Measurements from ENCODE around the gene KDM8. TPM values are rescaled to one million over a fixed set of nuclear protein-coding genes. Genes with fewer than 3 reads are reported as not detected.

The KDM8 gene
- total RNA-seq, 4 donors from 2014 or later, result 1.9 to 12.0 (median 4.0) TPM

- Histone ChIP-seq H3K27ac (no peak overlapping the region), H3K9me3 (no peaks in the 10 kb centered on the region), H3K4me1 (peaks cover 0 to 40% (median 4%) of the 10 kb centered on the region in 3 donors), H3K4me3 (no peak overlapping the region), H3K27me3 (no peaks in the 10 kb centered on the region), H3K36me3 (no peaks in the 10 kb centered on the region)
- WGBS, 2 donors (ENCODE audit: low coverage in 1 of 2), result 83 to 84% methylated on average over 8 of the region's 8 CpGs
- TF ChIP-seq CTCF (IDR thresholded peaks at IDR 0.05) (no peak), POLR2A (IDR thresholded peaks at IDR 0.05) (no peak), EP300 (IDR thresholded peaks at IDR 0.05) (no peak), POLR2AphosphoS5 (IDR thresholded peaks at IDR 0.05) (no peak)
- ATAC-seq, result no peak
These were observed 63.8 kb downstream of the KDM8 start for GRCh38 chr16:27267037-27267677.

GRCh38 chr16:27268376-27269299 lies 65.3 kb downstream of the KDM8 start, which contains the start of gene NSMCE1:
NSMCE1 (minus strand) TSS chr16:27268772; CDS start chr16:27257570, 11,202 bp downstream.
- 0% methylated on average over 6 to 15 of the region's 58 CpGs for WGBS, 2 donors (ENCODE audit: low coverage in 1 of 2)
- peak within 1 kb of the TSS; percentile 78 to 91 (median 88) for H3K27ac ChIP-seq
- TF ChIP-seq CTCF (IDR thresholded peaks at IDR 0.05), result peak in 3 of 4 experiments; percentile 22 to 36 (median 33)
- TF ChIP-seq EP300 (IDR thresholded peaks at IDR 0.05), result no peak
- peak; percentile 42 to 56 for TF ChIP-seq POLR2A (IDR thresholded peaks at IDR 0.05)
- TF ChIP-seq POLR2AphosphoS5 (IDR thresholded peaks at IDR 0.05), result peak; percentile 87

DNA sequence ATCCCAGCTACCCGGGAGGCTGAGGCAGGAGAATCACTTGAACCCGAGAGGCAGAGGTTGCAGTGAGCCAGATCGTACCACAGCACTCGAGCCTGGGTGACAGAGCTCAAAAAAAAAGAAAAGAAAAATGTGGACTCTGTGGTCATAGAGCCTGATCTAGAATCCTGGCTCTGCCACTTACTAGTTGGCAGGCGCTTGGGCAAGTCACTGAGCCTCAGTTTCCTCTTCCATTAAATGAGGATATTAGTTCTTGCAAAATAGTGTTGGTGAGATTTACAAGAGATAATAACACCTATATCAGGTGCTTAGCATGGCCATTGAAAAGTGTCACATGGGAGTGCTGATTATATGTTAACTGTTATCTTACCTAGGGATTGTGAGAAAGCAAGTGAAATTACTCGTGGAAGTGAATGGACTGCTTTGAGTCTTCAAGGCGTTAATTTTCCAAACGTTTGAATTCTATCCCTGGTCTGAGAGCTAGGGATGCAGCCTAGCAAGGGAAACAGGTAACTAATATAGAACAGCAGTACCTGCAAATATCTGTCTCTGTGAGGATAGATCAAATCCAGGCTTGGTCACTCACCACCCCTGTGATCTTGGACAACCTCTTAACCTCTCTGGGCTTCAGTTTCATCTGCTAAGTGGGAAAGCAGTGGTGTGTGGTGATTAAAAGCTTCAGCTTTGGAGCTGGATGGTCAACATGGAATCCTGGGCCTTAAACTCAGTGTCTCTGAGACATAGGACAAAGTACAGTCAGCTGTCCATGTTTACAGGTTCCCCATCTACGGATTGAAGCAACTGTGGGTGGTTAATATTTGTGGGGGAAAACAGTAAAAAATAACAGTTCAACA lies 66.2 kb downstream of the KDM8 start:
- no peak for TF ChIP-seq POLR2AphosphoS5 (IDR thresholded peaks at IDR 0.05)
- TF ChIP-seq CTCF (IDR thresholded peaks at IDR 0.05), result no peak
- TF ChIP-seq EP300 (IDR thresholded peaks at IDR 0.05), result no peak
- TF ChIP-seq POLR2A (IDR thresholded peaks at IDR 0.05), result no peak
- no peak for ATAC-seq
- H3K36me3 ChIP-seq, result no peaks in the 10 kb centered on the region
- peak overlapping the region in 2 of 4 donors; percentile 88 to 91 for H3K27ac ChIP-seq
- H3K9me3 ChIP-seq, result no peaks in the 10 kb centered on the region
- H3K4me3 ChIP-seq, result peak overlapping the region; percentile 75 to 88
- WGBS, 2 donors (ENCODE audit: low coverage in 1 of 2), result 75 to 85% methylated on average over 4 to 5 of the region's 9 CpGs
- H3K4me1 ChIP-seq, result peaks cover 0 to 25% (median 4%) of the 10 kb centered on the region in 3 donors
- H3K27me3 ChIP-seq, result no peaks in the 10 kb centered on the region

More at GRCh38 chr16:27268376-27269299, 65.3 kb downstream of the KDM8 start, which contains the start of gene NSMCE1:
- ATAC-seq, result peak; percentile 97
- Histone ChIP-seq H3K36me3 (no peaks in the 10 kb centered on the region), H3K27me3 (no peaks in the 10 kb centered on the region), H3K4me3 (peak within 1 kb of the TSS; percentile 75 to 88), H3K9me3 (no peaks in the 10 kb centered on the region), H3K4me1 (peaks cover 0 to 33% (median 4%) of the 10 kb centered on the region in 3 donors)

- peaks cover 0 to 21% (median 4%) of the 10 kb centered on the region in 3 donors for H3K4me1 ChIP-seq
- 83 to 90% methylated on average over 3 to 4 of the region's 4 CpGs for WGBS, 2 donors (ENCODE audit: low coverage in 1 of 2)
- no peak overlapping the region for H3K4me3 ChIP-seq
- no peak for ATAC-seq
- H3K9me3 ChIP-seq, result no peaks in the 10 kb centered on the region
- no peaks in the 10 kb centered on the region for H3K36me3 ChIP-seq
- no peaks in the 10 kb centered on the region for H3K27me3 ChIP-seq
- no peak overlapping the region for H3K27ac ChIP-seq
- TF ChIP-seq EP300 (IDR thresholded peaks at IDR 0.05), result no peak
- no peak for TF ChIP-seq POLR2AphosphoS5 (IDR thresholded peaks at IDR 0.05)
- TF ChIP-seq CTCF (IDR thresholded peaks at IDR 0.05), result no peak
- TF ChIP-seq POLR2A (IDR thresholded peaks at IDR 0.05), result no peak
These were observed 67.0 kb downstream of the KDM8 start for GRCh38 chr16:27270349-27270748.

Other genes starting within 250 kb of the KDM8 start
- gene C16orf82, start 136.6 kb upstream of the KDM8 start, total RNA-seq, result not detected
- 10 to 100 TPM; 48.4 to 66.0 (median 63.3) TPM for gene NSMCE1, start 65.2 kb downstream of the KDM8 start, total RNA-seq
- 100 to 1,000 TPM in 2 of 4 donors, 10 to 100 TPM in 2; 72.3 to 212 (median 110) TPM for gene IL4R, start 110.4 kb downstream of the KDM8 start, total RNA-seq
- gene IL21R, start 198.6 kb downstream of the KDM8 start, total RNA-seq, result under 1 TPM in 3 of 4 donors, not detected in 1; 0.23 to 0.40 (median 0.25) TPM

Data from gastroesophageal sphincter (tissue), 4 donors.